Psoas muscle (tissue), 8 donors: ENCODE data around the gene WHRN. TPM values are rescaled to one million over a fixed set of nuclear protein-coding genes. Genes with fewer than 3 reads are reported as not detected.

Experiments used
- ATAC-seq, 4 donors: fragments of 200-7000 bp; cut with Tn5 transposase; one replicate each; pipeline ENCODE4 v1.9.1; 2020; ENCODE audit warnings: moderate library complexity in 3 of 4, mild to moderate bottlenecking in 2 of 4
- DNase-seq, 2 donors: peaks; one replicate each; pipeline ENCODE4 v3.0.0-alpha.2; 2020
- H3K27ac ChIP-seq: fragments of 200-600 bp; one replicate; pipeline ENCODE4 v1.8.0; 2022
- H3K27me3 ChIP-seq, 3 donors: fragments of 200-600 bp in 1 of 3; one replicate each; pipeline versions ENCODE4 v1.6.1 to v1.8.0; 2013 to 2022; ENCODE audit warnings: low read length in 2 of 3, mild to moderate bottlenecking in 2 of 3, moderate library complexity in 1 of 3; ENCODE audit not compliant: insufficient read depth in 3 of 3
- H3K36me3 ChIP-seq, 2 donors: fragments of 200-600 bp in 1 of 2; one replicate each; pipeline versions ENCODE4 v1.6.1 to v1.8.0; 2013 to 2022; ENCODE audit warnings: low read depth in 1 of 2, mild to moderate bottlenecking in 1 of 2, moderate library complexity in 1 of 2; ENCODE audit not compliant: insufficient read depth in 1 of 2
- H3K4me1 ChIP-seq: fragments of 200-600 bp; one replicate; pipeline ENCODE4 v1.8.0; 2022
- H3K4me3 ChIP-seq: fragments of 200-600 bp; one replicate; pipeline ENCODE4 v1.8.0; 2022; ENCODE audit warnings: mild to moderate bottlenecking
- H3K9me3 ChIP-seq: fragments of 200-600 bp; one replicate; pipeline ENCODE4 v1.8.0; 2022
- CTCF ChIP-seq: fragments of 200-600 bp; IDR thresholded peaks from one replicate; pipeline ENCODE4 v1.8.0; 2022; ENCODE audit warnings: antibody characterized with exemption
- WGBS, 3 donors: extraction: QIAGEN DNeasy Blood & Tissue Kit; methylation state at CpG; one replicate each; pipeline versions ENCODE4 v1.1.6 to v1.1.7; 2013; 5-methylcytosine and 5-hydroxymethylcytosine counted together
- intact Hi-C, 2 donors: fragments of 100-400 bp; cut with DNase I; formaldehyde crosslinking; loops; one replicate each; pipeline versions ENCODE4 v1.11.0 to v1.14.2; 2022
- polyA plus RNA-seq, 3 donors: library from polyadenylated mRNA; stranded (reverse); fragments of 200-250 nt; gene quantifications; one replicate each; pipeline ENCODE4 v1.2.3, GENCODE V29; 2013
- total RNA-seq, 4 donors: library from RNA; stranded (reverse); fragmentation: NEBNext Ultra II Directional in 2 of 4; extraction: Animal tissue kit (Norgen Biotek cat#: 25700) in 2 of 4; gene quantifications; one replicate each; pipeline versions ENCODE4 v1.2.1 to v1.2.4, GENCODE V29; 2021 to 2023
- donor health status: healthy with polysubstance abuse.
- donor health status: DM: no; HTN: no; CAD: no; lungs with moderate emphysema.
- donor health status: Bipolar disorder and iron deficiency.
- donor health status: healthy.
- donor health status: DM: yes; HTN: yes; CAD: no.
- donor health status: DM: no; HTN: no; CAD: no.
- donor health status: DM: no; HTN: no; CAD: no.
- donor health status: DM: yes; HTN: yes; CAD: no.

Gene WHRN
- total and polyA plus RNA-seq, 7 donors, result 0.07 to 0.62 (median 0.15) TPM

DNA sequence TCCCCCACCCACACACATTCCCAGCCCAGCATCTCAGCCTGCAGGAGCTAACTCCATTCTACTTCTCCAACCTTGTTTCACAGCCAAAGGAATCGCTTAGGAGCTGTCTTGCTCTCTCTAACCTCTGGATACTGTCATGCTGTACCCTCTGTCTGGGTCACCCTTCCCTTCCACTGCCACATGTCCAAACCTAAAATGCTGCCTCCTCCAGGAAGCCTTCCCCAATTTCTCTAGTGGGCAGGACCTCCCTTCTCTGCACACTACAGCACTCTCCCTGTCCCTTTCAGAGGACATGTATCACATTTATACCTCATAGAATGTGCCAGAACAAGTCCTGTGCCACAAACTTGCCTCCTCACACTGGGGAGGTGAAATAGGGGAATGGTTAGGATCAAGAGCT lies 30.8 kb downstream of the WHRN start:
- DNase-seq, result no peak
- H3K9me3 ChIP-seq, result no peaks in the 10 kb centered on the region
- H3K27me3 ChIP-seq, result peaks cover 0 to 3% (median 1%) of the 10 kb centered on the region in 3 donors
- 85 to 96% (median 88%) methylated on average over 1 of the region's 1 CpG for WGBS, 3 donors
- ATAC-seq, result no peak
- no peak for TF ChIP-seq CTCF
- H3K4me3 ChIP-seq, result no peak overlapping the region
- no peaks in the 10 kb centered on the region for H3K4me1 ChIP-seq
- H3K27ac ChIP-seq, result no peak overlapping the region
- intact Hi-C loops, result no loop called here
- no peaks in the 10 kb centered on the region for H3K36me3 ChIP-seq

GRCh38 chr9:114473447-114473801 lies 31.8 kb downstream of the WHRN start:
- no peak for DNase-seq
- H3K4me3 ChIP-seq, result no peak overlapping the region
- H3K27ac ChIP-seq, result no peak overlapping the region
- H3K36me3 ChIP-seq, result no peaks in the 10 kb centered on the region
- 88 to 92% (median 90%) methylated on average over 3 of the region's 3 CpGs for WGBS, 3 donors
- no peaks in the 10 kb centered on the region for H3K4me1 ChIP-seq
- TF ChIP-seq CTCF, result no peak
- H3K9me3 ChIP-seq, result no peaks in the 10 kb centered on the region
- H3K27me3 ChIP-seq, result peaks cover 0 to 3% (median 2%) of the 10 kb centered on the region in 3 donors
- intact Hi-C loops, result no loop called here
- no peak for ATAC-seq

GRCh38 chr9:114472765-114473446 lies 32.4 kb downstream of the WHRN start:
- ATAC-seq, result no peak
- H3K4me1 ChIP-seq, result no peaks in the 10 kb centered on the region
- 75 to 77% (median 75%) methylated on average over 12 of the region's 12 CpGs for WGBS, 3 donors

DNA sequence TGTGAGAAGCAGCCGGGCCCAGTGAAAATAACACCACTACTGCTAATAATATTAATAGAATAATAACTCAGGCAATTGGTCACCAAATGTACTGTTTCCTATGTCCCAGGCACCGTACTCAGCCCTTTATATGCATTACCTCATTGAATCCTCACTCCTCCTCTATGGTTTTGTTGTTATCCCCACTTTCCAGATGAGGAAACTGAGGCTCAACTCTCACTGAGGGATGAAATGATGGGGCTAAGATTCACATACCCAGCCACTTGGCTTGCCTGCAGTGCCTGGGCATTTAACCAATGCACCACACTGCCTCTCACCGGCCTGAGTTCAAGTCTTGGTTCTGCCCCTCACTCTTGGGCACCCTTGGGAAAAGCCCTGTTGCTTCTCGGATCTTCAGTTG lies 34.1 kb downstream of the WHRN start:
- H3K9me3 ChIP-seq, result no peaks in the 10 kb centered on the region
- no peak for ATAC-seq
- peaks cover 0 to 2% (median 0%) of the 10 kb centered on the region in 3 donors for H3K27me3 ChIP-seq
- no peaks in the 10 kb centered on the region for H3K36me3 ChIP-seq
- WGBS, 3 donors, result 78 to 88% (median 79%) methylated on average over 4 of the region's 4 CpGs
- no peaks in the 10 kb centered on the region for H3K4me1 ChIP-seq
- no peak overlapping the region for H3K27ac ChIP-seq
- TF ChIP-seq CTCF, result no peak
- no peak for DNase-seq
- H3K4me3 ChIP-seq, result no peak overlapping the region
- intact Hi-C loops, result no loop called here

More at GRCh38 chr9:114472765-114473446, 32.4 kb downstream of the WHRN start:
- Histone ChIP-seq H3K9me3 (no peaks in the 10 kb centered on the region), H3K27ac (no peak overlapping the region), H3K27me3 (peaks cover 0 to 3% (median 2%) of the 10 kb centered on the region in 3 donors), H3K4me3 (no peak overlapping the region), H3K36me3 (no peaks in the 10 kb centered on the region)
- TF ChIP-seq CTCF, result no peak
- DNase-seq, result no peak
- intact Hi-C loops, result no loop called here

- intact Hi-C loops, result no loop called here
- no peak for TF ChIP-seq CTCF
- ATAC-seq, result no peak
These were observed 34.7 kb downstream of the WHRN start for GRCh38 chr9:114470581-114470980.

More at GRCh38 chr9:114470581-114470980, 34.7 kb downstream of the WHRN start:
- H3K27me3 ChIP-seq, result peaks cover 0 to 2% (median 0%) of the 10 kb centered on the region in 3 donors
- H3K36me3 ChIP-seq, result no peaks in the 10 kb centered on the region
- no peaks in the 10 kb centered on the region for H3K9me3 ChIP-seq
- 86 to 92% (median 91%) methylated on average over 6 of the region's 6 CpGs for WGBS, 3 donors
- no peak overlapping the region for H3K4me3 ChIP-seq
- no peak for DNase-seq
- H3K27ac ChIP-seq, result no peak overlapping the region
- no peaks in the 10 kb centered on the region for H3K4me1 ChIP-seq
